ENCODE measurements around the gene PRR14L. TPM values are rescaled to one million over a fixed set of nuclear protein-coding genes. Genes with fewer than 3 reads are reported as not detected.
A peak's percentile ranks its signal among the peaks of the same experiment; 100 is the strongest.

PRR14L gene
- total and polyA plus RNA-seq, 2 donors (not counting 3 experiments of a cell fraction or from before 2014, with no cell fraction given): 13.1 to 53.8 TPM

DNA sequence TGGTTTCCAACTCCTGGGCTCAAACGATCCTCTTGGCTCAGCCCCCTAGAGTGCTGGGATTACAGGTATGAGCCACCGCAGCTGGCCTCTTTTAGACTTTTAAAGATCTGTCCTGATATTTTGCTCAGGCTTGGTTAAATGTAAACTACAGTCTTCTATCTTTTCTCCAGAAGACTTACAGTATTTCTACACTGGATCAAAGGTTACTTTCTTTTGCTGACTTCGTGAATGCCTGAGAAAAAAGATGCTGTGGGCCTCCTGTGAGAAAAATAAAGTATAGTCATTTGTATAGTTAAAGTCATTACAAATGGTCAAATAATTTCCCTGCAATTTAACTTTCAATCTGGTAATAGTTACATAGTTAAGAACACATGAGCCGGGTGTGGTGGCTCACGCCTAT is 23.5 kb upstream of the PRR14L start:
- no peak for TF ChIP-seq FOS (IDR thresholded peaks at IDR 0.05; ENCODE audit: borderline replicate concordance, insufficient read depth, low read length)
- no peak for TF ChIP-seq EZH2 (IDR thresholded peaks at IDR 0.05; ENCODE audit: borderline replicate concordance, low read depth, low read length, severe bottlenecking)
- TF ChIP-seq, protein P1, sequence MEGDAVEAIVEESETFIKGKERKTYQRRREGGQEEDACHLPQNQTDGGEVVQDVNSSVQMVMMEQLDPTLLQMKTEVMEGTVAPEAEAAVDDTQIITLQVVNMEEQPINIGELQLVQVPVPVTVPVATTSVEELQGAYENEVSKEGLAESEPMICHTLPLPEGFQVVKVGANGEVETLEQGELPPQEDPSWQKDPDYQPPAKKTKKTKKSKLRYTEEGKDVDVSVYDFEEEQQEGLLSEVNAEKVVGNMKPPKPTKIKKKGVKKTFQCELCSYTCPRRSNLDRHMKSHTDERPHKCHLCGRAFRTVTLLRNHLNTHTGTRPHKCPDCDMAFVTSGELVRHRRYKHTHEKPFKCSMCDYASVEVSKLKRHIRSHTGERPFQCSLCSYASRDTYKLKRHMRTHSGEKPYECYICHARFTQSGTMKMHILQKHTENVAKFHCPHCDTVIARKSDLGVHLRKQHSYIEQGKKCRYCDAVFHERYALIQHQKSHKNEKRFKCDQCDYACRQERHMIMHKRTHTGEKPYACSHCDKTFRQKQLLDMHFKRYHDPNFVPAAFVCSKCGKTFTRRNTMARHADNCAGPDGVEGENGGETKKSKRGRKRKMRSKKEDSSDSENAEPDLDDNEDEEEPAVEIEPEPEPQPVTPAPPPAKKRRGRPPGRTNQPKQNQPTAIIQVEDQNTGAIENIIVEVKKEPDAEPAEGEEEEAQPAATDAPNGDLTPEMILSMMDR (IDR thresholded peaks at IDR 0.05; ENCODE audit: extremely low read depth in 1 of 2, insufficient read depth in 1 of 2, low read depth in 1 of 2, low read length in 2 of 2): no peak
- no peak for TF ChIP-seq POLR2AphosphoS5 (IDR thresholded peaks at IDR 0.05; ENCODE audit: insufficient read depth, low read depth, low read length)
- TF ChIP-seq POLR2A (IDR thresholded peaks at IDR 0.05; ENCODE audit: low read depth, low read length): no peak
- no peak for TF ChIP-seq MAX (IDR thresholded peaks at IDR 0.05; ENCODE audit: insufficient read depth, insufficient read length)
- TF ChIP-seq GATA2 (IDR thresholded peaks at IDR 0.05; ENCODE audit: insufficient read depth, insufficient read length, low read depth, low read length): no peak
- no peak for TF ChIP-seq JUN (IDR thresholded peaks at IDR 0.05; ENCODE audit: borderline replicate concordance, insufficient read depth, insufficient read length, low read depth)
- no peak for TF ChIP-seq MYC (IDR thresholded peaks at IDR 0.05; ENCODE audit: low read depth, low read length)
- no peaks in the 10 kb centered on the region for H3K9me3 ChIP-seq (replicated peaks; ENCODE audit: control insufficient read depth, insufficient read depth, low read length)
- H4K20me1 ChIP-seq (replicated peaks; ENCODE audit: control insufficient read depth, extremely low read depth, insufficient read depth, low read length): no peaks in the 10 kb centered on the region
- H3K79me2 ChIP-seq (ENCODE audit: control insufficient read depth, insufficient read depth, low read length): no peaks in the 10 kb centered on the region
- no peak overlapping the region for H3K27ac ChIP-seq (ENCODE audit: insufficient read depth, low read depth, low read length)
- H3K9ac ChIP-seq (replicated peaks; ENCODE audit: extremely low read depth, insufficient read depth, low read length): no peak overlapping the region
- H3K4me2 ChIP-seq (ENCODE audit: insufficient read depth, low read length): no peak overlapping the region
- ChIA-PET CTCF (no interaction called here), POLR2A (no interaction called here)
- no peak for DNase-seq (ENCODE audit: low read depth, low spot score)
- intact Hi-C loops (cut with micrococcal nuclease): no loop called here
- no peaks in the 10 kb centered on the region for H3K9me1 ChIP-seq (replicated peaks; ENCODE audit: control insufficient read depth, extremely low read depth, insufficient read depth, low read length)
- FAIRE-seq: peak; percentile 12
- no TSS peak for BruUV-seq (replicated peaks)
- no peaks in the 10 kb centered on the region for H3K27me3 ChIP-seq (ENCODE audit: control insufficient read depth in 2 of 2, insufficient read depth in 2 of 2, low read length in 2 of 2)
- H3K36me3 ChIP-seq (ENCODE audit: control insufficient read depth in 2 of 2, extremely low read depth in 1 of 2, insufficient read depth in 2 of 2, low read length in 2 of 2): peaks cover 5 to 7% of the 10 kb centered on the region in 2 experiments
- no peak overlapping the region for H3K4me3 ChIP-seq (replicated peaks in 1 of 3; ENCODE audit: insufficient read depth in 1 of 3, low read depth in 1 of 3, low read length in 3 of 3)
- H3K4me1 ChIP-seq (ENCODE audit: control insufficient read depth, extremely low read depth, insufficient read depth, low read length): peaks cover 16% of the 10 kb centered on the region
- no peak overlapping the region for H2AFZ ChIP-seq (ENCODE audit: low read depth, low read length)
- dilution Hi-C loops (cut with MboI; ENCODE audit: extremely low pct_ligation_motif_present, low sequenced_read_pairs): no loop called here

All from endothelial cell of umbilical vein (primary cell).